ENCODE results near the gene TSHZ2. TPM values are rescaled to one million over a fixed set of nuclear protein-coding genes. Genes with fewer than 3 reads are reported as not detected.

TSHZ2 gene
- total RNA-seq, 1 donor from 2014 or later: 51.9 TPM

DNA sequence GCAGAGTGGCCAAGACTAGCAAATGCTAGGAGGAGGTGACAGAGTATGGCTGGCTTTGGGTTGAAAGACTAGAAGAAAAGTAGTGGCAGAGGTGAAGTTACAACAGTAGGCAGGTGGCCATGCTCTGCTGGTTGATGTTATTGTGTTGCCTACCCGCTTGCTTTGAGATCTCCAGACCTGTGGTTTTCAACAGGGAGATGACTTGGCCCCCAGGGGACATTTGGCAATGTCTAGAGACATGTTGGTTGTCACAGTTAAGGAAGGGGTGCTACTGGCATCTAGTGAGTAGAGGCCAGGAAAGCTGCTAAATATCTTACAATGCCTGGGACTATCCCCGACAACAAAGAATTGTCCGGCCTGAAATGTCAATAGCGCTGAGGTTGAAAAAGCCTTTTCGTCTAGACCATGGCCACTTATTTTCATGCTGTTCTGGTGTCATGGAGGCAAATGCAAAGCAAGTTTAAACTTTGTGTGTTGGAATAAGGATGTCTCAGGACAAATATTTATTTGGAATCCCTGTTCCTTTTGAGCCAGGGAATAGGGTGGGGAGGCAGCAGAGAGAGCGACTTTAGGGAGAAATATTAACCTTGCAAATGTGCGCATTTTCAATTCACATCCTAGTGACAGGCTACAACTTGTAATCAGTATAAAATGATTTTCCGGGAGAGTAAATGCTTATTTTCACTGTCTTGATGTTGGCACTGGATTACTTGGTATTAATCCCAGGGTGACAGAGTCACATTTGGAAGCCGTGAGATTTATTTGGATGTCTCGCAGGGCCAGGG lies 417.6 kb downstream of the TSHZ2 start:
- Histone ChIP-seq H3K36me3 (no peaks in the 10 kb centered on the region), H3K4me3 (no peak overlapping the region), H3K4me1 (no peaks in the 10 kb centered on the region), H3K9me3 (no peaks in the 10 kb centered on the region), H3K27me3 (no peaks in the 10 kb centered on the region), H3K27ac (no peak overlapping the region)
- DNase-seq (ENCODE audit: low spot score in 2 of 2): no peak
- intact Hi-C loops (cut with DNase I): loop anchor here (10.0 kb wide), 1 partner anchor 1695 kb away; no protein-coding TSS in a partner anchor
- TF ChIP-seq, protein P1, sequence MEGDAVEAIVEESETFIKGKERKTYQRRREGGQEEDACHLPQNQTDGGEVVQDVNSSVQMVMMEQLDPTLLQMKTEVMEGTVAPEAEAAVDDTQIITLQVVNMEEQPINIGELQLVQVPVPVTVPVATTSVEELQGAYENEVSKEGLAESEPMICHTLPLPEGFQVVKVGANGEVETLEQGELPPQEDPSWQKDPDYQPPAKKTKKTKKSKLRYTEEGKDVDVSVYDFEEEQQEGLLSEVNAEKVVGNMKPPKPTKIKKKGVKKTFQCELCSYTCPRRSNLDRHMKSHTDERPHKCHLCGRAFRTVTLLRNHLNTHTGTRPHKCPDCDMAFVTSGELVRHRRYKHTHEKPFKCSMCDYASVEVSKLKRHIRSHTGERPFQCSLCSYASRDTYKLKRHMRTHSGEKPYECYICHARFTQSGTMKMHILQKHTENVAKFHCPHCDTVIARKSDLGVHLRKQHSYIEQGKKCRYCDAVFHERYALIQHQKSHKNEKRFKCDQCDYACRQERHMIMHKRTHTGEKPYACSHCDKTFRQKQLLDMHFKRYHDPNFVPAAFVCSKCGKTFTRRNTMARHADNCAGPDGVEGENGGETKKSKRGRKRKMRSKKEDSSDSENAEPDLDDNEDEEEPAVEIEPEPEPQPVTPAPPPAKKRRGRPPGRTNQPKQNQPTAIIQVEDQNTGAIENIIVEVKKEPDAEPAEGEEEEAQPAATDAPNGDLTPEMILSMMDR (IDR thresholded peaks at IDR 0.05): no peak

DNA sequence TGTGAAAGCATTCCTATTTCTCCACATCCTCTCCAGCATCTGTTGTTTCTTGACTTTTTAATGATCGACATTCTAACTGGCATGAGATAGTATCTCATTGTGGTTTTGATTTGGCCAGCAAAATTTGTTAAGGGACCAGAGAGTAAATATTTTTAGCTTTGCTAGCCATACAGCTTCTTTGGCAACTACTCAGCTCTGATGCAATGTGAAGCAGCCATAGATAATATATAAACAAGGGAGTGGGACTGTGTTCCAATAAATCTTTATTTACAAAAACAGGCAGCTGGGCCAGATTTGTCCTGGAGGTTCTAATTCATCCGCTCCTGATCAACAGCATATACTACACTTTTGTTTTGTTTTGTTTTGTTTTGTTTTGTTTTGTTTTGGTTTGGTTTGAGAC lies 418.6 kb downstream of the TSHZ2 start:
- intact Hi-C loops (cut with DNase I): loop anchor here (10.0 kb wide), 1 partner anchor 1694 kb away; no protein-coding TSS in a partner anchor
- TF ChIP-seq, protein P1 (IDR thresholded peaks at IDR 0.05): no peak
- H3K4me3 ChIP-seq: no peak overlapping the region

DNA sequence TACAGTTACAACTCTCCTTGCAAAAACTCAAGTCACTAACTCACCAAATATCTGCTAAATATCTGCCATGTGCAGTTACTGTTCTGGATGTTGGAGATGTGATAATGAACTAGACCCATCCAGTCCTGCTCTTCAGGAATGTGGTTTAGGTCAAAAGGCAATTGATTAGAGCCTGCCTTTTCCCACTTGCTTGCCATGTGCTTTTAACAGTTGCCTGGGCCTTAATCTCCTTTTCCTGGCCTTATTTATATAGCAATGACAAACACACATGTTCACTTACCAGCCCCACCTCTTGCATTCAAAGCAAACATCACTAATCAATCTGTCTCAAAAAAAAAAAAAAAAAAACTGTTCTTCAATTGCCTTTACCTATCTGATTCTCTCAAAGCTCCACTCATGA lies 422.3 kb downstream of the TSHZ2 start:
- intact Hi-C loops (cut with DNase I): loop anchor here (10.0 kb wide), 1 partner anchor 1690 kb away; no protein-coding TSS in a partner anchor
- TF ChIP-seq, protein P1 (IDR thresholded peaks at IDR 0.05): no peak
- DNase-seq (ENCODE audit: low spot score in 2 of 2): no peak
- Histone ChIP-seq H3K4me1 (no peaks in the 10 kb centered on the region), H3K9me3 (no peaks in the 10 kb centered on the region), H3K27ac (no peak overlapping the region), H3K4me3 (no peak overlapping the region), H3K27me3 (no peaks in the 10 kb centered on the region), H3K36me3 (no peaks in the 10 kb centered on the region)

More for the DNA sequence above, 418.6 kb downstream of the TSHZ2 start:
- Histone ChIP-seq H3K36me3 (no peaks in the 10 kb centered on the region), H3K9me3 (no peaks in the 10 kb centered on the region), H3K27me3 (no peaks in the 10 kb centered on the region), H3K4me1 (no peaks in the 10 kb centered on the region), H3K27ac (no peak overlapping the region)
- no peak for DNase-seq (ENCODE audit: low spot score in 2 of 2)

DNA sequence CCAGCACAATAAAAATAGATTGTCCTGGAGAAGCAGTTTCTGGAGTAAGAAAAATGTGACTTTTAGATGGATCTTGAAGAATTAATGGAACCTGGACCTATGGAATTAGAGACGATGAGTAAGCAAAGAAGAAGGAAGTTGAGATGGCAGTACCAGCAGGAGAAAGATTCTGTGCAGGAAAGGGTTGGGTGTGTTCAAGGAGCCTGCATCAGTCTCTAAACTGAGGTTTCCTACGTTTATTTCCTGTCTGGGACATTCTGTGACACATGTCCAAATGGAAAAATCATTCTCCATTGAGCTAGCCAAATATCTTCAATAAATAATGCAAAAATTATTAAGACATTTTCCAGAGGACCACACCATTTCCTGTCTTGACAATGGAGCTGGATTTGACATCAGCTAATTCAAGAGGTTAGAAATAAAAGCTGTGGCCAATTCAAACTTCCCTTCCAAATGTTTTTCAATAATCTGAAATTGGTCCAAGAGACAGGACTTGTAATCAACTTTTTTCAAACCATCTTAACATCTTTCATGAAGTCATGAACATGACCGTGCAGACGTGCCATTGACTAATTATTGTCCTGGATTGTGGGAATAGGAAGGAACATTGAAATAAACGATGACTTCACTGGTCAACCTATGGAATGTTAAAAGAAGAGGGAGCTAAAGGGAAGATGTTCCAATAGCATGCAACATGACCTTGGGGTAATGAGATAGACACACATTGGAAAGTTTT lies 423.2 kb downstream of the TSHZ2 start:
- intact Hi-C loops (cut with DNase I): loop anchor here (10.0 kb wide), 1 partner anchor 1689 kb away; no protein-coding TSS in a partner anchor
- TF ChIP-seq, protein P1 (IDR thresholded peaks at IDR 0.05): no peak
- no peaks in the 10 kb centered on the region for H3K36me3 ChIP-seq
- no peaks in the 10 kb centered on the region for H3K27me3 ChIP-seq
- no peak overlapping the region for H3K4me3 ChIP-seq
- H3K4me1 ChIP-seq: no peaks in the 10 kb centered on the region
- no peak overlapping the region for H3K27ac ChIP-seq
- H3K9me3 ChIP-seq: no peaks in the 10 kb centered on the region
- no peak for DNase-seq (ENCODE audit: low spot score in 2 of 2)

DNA sequence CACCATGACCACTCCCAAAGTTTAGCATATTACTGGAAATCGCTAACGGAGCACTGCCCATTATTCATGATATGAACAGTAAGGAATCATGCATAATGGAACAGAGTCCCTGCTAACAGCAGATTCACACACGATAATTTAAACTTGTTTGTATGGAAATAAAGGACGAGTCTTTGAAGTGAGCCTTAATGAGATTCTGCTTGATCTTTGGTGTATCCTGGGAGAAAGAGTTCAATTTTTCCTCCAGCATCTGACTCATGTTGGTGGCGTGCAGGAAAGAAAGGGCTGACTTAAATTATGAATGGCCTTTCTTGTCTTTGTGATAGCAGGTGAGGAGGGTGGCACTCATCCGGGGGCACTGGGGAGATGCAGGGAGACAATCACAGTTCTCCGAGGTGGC lies 426.9 kb downstream of the TSHZ2 start:
- Histone ChIP-seq H3K9me3 (no peaks in the 10 kb centered on the region), H3K4me1 (no peaks in the 10 kb centered on the region), H3K27me3 (no peaks in the 10 kb centered on the region), H3K36me3 (no peaks in the 10 kb centered on the region), H3K27ac (no peak overlapping the region), H3K4me3 (no peak overlapping the region)
- intact Hi-C loops (cut with DNase I): loop anchor here (10.0 kb wide), 1 partner anchor 1686 kb away; no protein-coding TSS in a partner anchor
- no peak for DNase-seq (ENCODE audit: low spot score in 2 of 2)
- TF ChIP-seq, protein P1 (IDR thresholded peaks at IDR 0.05): no peak

All from ascending aorta (tissue), 2 donors.